Measurements from ENCODE around the gene NR0B1.

NR0B1 gene

DNA sequence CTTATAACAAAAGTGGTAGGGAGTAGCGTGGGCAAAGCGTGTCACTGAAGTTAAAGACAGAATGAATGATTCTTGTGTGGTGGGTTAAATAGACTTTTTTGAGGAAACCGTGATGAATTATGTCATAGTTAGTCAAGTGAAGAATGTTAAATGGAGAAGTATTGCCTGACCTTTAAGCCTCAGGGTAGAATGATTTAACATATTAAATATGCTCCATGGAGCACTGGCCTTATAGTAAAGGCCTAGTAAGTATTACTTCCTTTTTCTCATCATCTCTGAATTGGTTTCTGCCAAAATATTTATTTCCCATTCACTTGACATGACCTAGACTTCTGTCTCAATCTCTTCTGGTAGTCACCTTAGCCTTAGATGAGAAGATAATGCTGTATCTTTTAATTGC is 38.6 kb downstream of the NR0B1 start:
- DNase-seq (ENCODE audit: low read depth in 3 of 3) = no peak

- no peak for DNase-seq (ENCODE audit: low read depth in 3 of 3)
Observed at GRCh38 chrX:30262763-30263162, 46.4 kb downstream of the NR0B1 start.

DNA sequence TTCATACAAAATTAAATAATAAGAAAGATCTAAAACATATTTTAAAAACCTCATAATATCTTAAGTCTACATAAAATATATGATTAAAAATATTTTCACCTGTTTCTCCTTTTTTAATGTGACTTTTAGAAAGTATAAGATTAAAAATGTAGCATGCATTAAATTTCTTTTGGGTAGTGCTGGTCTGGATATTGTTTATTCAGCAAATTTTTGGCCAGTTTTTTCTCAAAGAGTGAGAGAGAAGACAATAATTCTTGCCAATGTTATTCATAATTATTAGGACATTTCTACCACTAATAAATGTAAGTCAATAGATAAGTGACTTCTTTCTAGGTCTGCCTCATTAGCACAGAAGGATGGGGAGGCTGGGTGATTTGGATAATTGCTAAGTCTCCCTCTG is 48.2 kb downstream of the NR0B1 start:
- DNase-seq (ENCODE audit: low read depth in 3 of 3) = no peak

DNA sequence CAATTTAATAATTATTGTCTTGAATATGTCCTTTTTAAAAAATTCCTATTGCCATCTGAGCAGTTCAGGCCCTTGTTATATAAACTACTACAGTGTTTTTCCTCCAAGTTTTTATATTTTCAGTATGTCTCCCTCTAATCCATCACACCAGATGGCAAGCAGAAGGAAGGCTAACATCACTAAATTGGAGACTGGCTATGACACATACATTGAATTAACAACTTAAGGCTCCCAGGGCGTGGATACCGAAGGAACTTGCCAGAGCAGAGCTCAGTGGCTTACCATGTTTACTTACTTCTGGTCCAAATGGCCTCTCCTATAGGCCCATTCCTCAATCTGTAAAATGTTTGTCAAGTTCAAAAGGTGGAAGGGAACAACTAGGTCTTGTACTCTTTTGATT is 49.3 kb downstream of the NR0B1 start:
- DNase-seq (ENCODE audit: low read depth in 3 of 3) = no peak

All from stimulated activated CD4-positive, alpha-beta T cell treated with anti-CD3 and anti-CD28 coated beads, TNF-alpha, amount 100 ng/mL, for 24 hours (primary cell).